Adrenal gland (tissue), 12 donors: Measurements from ENCODE around the gene KCNJ14. TPM values are rescaled to one million over a fixed set of nuclear protein-coding genes. Genes with fewer than 3 reads are reported as not detected.

Experiments
- DNase-seq, 7 donors: peaks; one replicate each; pipeline ENCODE4 v3.0.0-alpha.2; 2019 to 2020
- H3K27ac ChIP-seq, 5 donors: fragments of 200-600 bp; sonication (generic) in 4 of 5; 1 replicate in 3 of 5; 2 replicates in 2 of 5; pipeline versions ENCODE4 v1.5.1 to v1.8.0; 2016 to 2020; ENCODE audit warnings: mild to moderate bottlenecking in 1 of 5
- H3K27me3 ChIP-seq: fragments of 200-600 bp; 2 replicates; pipeline ENCODE4 v1.8.0; 2021
- H3K36me3 ChIP-seq, 2 donors: fragments of 200-600 bp; replicated peaks in 1 of 2; 1 replicate in 1 of 2; 2 replicates in 1 of 2; pipeline versions ENCODE4 v1.5.1 to v1.8.0; 2018 to 2022
- H3K4me1 ChIP-seq, 2 donors: fragments of 200-600 bp; replicated peaks in 1 of 2; 1 replicate in 1 of 2; 2 replicates in 1 of 2; pipeline versions ENCODE4 v1.5.1 to v1.8.0; 2018 to 2021
- H3K4me3 ChIP-seq, 4 donors: fragments of 200-600 bp; sonication (generic) in 3 of 4; one replicate each; pipeline ENCODE4 v1.5.1; 2016 to 2018
- H3K9me3 ChIP-seq, 3 donors: fragments of 200-600 bp; sonication (generic) in 1 of 3; replicated peaks in 1 of 3; 1 replicate in 2 of 3; 2 replicates in 1 of 3; pipeline versions ENCODE4 v1.5.1 to v1.8.0; 2016 to 2021
- POLR2A ChIP-seq, 2 donors: fragments of 450-650 bp; IDR thresholded peaks; one replicate each; pipeline ENCODE4 v1.6.1; 2017; ENCODE audit warnings: antibody characterized with exemption in 2 of 2, mild to moderate bottlenecking in 2 of 2, moderate library complexity in 1 of 2
- WGBS, 4 donors: extraction: QIAGEN DNeasy Blood & Tissue Kit in 2 of 4; methylation state at CpG; one replicate each; pipeline versions ENCODE4 v1.1.5 to v1.1.7; 2013 to 2017; 5-methylcytosine and 5-hydroxymethylcytosine counted together
- intact Hi-C, 2 donors: fragments of 100-400 bp; cut with DNase I; formaldehyde crosslinking; loops; one replicate each; pipeline versions ENCODE4 v1.14.1 to v1.15.0; 2022 to 2023
- polyA plus RNA-seq, 3 donors: library from polyadenylated mRNA; stranded (reverse); fragments of 200-250 nt in 2 of 3; fragments of 350-450 nt in 1 of 3; fragmentation: Illumina TruSeq in 1 of 3; extraction: RNeasy Lipid Tissue Mini Kit (QIAGEN cat#74804) in 1 of 3; gene quantifications; one replicate each; pipeline ENCODE4 v1.2.3, GENCODE V29; 2013 to 2014
- total RNA-seq, 9 donors: library from RNA; depleted of rRNA in 4 of 9; stranded (reverse); fragments of >200 nt in 4 of 9; fragments of 120-200 nt in 1 of 9; fragmentation: NEBNext Ultra II Directional in 1 of 9; extraction: Animal tissue kit (Norgen Biotek cat#: 25700) in 1 of 9; gene quantifications; one replicate each; pipeline versions ENCODE4 v1.1.0 to v1.2.4, GENCODE V29; 2013 to 2023
- TF ChIP-seq, protein P1 (sequence below), 6 experiments: fragments of 450-650 bp in 4 of 6; fragments of 200-600 bp in 2 of 6; sonication (generic) in 1 of 6; IDR thresholded peaks; 1 replicate in 5 of 6; 2 replicates in 1 of 6; pipeline versions ENCODE4 v1.5.1 to v1.8.0; 2016 to 2021; ENCODE audit warnings: antibody characterized with exemption in 6 of 6, mild to moderate bottlenecking in 2 of 6, moderate library complexity in 1 of 6
- donor health status: healthy with polysubstance abuse.
- donor health status: Bipolar disorder and iron deficiency.
- donor health status: DM: yes; HTN: yes; CAD: no.
- donor health status: DM: no; HTN: no; CAD: no.
- donor health status: DM: no; HTN: no; CAD: no.
- donor health status: DM: yes; HTN: yes; CAD: no.

Gene KCNJ14
- total and polyA plus RNA-seq, 12 donors = 0.09 to 0.83 (median 0.42) TPM

DNA sequence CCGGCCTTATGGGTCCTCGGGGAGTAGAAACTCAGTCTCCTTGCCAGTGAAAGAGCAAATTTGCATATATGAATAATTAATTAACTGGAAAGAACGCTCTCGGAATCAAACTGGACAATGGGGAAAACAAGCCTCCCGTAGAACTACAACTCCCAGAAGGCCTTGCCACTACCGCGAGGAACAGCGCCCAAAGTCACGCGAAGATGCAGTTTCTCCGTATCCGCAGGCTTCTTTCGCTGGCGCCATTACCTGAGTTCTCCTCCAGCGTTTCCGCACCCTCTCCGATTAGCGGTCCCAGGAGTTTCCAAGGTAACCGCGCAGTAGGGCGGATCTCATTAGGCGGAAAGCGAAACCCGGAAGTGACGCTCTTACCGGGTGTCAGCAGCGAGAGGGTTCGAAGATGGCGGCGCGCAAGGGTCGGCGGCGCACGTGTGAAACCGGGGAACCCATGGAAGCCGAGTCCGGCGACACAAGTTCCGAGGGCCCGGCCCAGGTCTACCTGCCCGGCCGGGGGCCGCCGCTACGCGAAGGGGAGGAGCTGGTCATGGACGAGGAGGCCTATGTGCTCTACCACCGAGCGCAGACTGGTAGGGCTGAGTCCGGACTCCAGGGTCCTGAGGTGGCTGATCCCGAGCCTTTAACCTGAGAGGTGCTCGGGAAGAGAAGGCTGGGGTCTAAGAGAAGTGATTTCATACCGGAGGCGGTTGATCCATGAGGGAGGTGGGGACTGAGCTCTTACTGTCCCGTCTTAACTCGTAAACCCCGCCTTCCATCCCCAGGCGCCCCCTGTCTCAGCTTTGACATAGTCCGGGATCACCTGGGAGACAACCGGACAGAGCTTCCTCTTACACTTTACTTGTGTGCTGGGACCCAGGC is 9.5 kb upstream of the KCNJ14 start, which contains the start of gene GRWD1:
TSS of gene GRWD1 (plus strand) at position 378 of the 876 bp plus-strand sequence. CDS start at position 401, 23 bp downstream.
- DNase-seq = peak; percentile 88 to 97 (median 94)
- Histone ChIP-seq H3K36me3 (peaks cover 0 to 35% of the 10 kb centered on the region in 2 donors), H3K27me3 (peaks cover 5% of the 10 kb centered on the region), H3K9me3 (no peaks in the 10 kb centered on the region), H3K4me3 (peak within 1 kb of the TSS; percentile 66 to 100 (median 79)), H3K4me1 (peaks cover 5 to 20% of the 10 kb centered on the region in 2 donors), H3K27ac (peak within 1 kb of the TSS; percentile 51 to 91 (median 82))
- 0 to 1% (median 0%) methylated on average over 20 to 61 of the region's 61 CpGs for WGBS, 4 donors
- TF ChIP-seq, protein P1, sequence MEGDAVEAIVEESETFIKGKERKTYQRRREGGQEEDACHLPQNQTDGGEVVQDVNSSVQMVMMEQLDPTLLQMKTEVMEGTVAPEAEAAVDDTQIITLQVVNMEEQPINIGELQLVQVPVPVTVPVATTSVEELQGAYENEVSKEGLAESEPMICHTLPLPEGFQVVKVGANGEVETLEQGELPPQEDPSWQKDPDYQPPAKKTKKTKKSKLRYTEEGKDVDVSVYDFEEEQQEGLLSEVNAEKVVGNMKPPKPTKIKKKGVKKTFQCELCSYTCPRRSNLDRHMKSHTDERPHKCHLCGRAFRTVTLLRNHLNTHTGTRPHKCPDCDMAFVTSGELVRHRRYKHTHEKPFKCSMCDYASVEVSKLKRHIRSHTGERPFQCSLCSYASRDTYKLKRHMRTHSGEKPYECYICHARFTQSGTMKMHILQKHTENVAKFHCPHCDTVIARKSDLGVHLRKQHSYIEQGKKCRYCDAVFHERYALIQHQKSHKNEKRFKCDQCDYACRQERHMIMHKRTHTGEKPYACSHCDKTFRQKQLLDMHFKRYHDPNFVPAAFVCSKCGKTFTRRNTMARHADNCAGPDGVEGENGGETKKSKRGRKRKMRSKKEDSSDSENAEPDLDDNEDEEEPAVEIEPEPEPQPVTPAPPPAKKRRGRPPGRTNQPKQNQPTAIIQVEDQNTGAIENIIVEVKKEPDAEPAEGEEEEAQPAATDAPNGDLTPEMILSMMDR (IDR thresholded peaks at IDR 0.05) = no peak
- TF ChIP-seq POLR2A (IDR thresholded peaks at IDR 0.05) = peak in 1 of 2 donors; percentile 35
- intact Hi-C loops = loop anchor here in 1 of 2 donors (10.0 kb wide), 1 partner anchor 51 kb away; the partner anchor contains the start of genes GRIN2D and KDELR1

GRCh38 chr19:48446579-48446978 is 8.8 kb upstream of the KCNJ14 start:
- peaks cover 0 to 42% of the 10 kb centered on the region in 2 donors for H3K36me3 ChIP-seq

DNA sequence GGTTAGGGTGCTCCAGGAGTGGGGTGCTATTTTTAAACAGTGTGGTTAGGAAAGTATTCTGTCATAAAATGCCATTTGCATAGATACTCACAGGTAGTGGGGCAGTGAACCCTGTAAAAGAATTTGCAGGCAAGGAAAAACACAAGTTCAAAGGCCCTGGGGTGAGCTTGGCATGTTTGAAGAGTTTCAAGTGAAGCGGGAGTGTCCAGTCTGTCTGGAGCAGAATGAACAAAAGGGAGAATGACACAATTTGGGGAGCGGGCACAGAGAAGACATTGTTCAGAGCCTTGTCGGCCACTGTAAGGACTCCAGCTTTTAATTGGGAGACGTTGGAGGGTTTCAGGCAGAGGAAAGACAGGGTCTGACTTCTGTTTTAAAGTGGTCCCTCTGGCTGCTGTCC is 6.8 kb upstream of the KCNJ14 start:
- intact Hi-C loops = loop anchor here in 1 of 2 donors (10.0 kb wide), 1 partner anchor 54 kb away; the partner anchor contains the start of genes GRIN2D and KDELR1
- no peak overlapping the region for H3K4me3 ChIP-seq
- H3K27ac ChIP-seq = no peak overlapping the region
- peaks cover 0 to 62% of the 10 kb centered on the region in 2 donors for H3K36me3 ChIP-seq
- TF ChIP-seq, protein P1 (IDR thresholded peaks at IDR 0.05) = no peak
- no peak for TF ChIP-seq POLR2A (IDR thresholded peaks at IDR 0.05)
- peaks cover 5% of the 10 kb centered on the region for H3K27me3 ChIP-seq
- peaks cover 5 to 20% of the 10 kb centered on the region in 2 donors for H3K4me1 ChIP-seq
- 79 to 93% (median 91%) methylated on average over 4 of the region's 4 CpGs for WGBS, 4 donors
- no peaks in the 10 kb centered on the region for H3K9me3 ChIP-seq
- no peak for DNase-seq

More at GRCh38 chr19:48446579-48446978, 8.8 kb upstream of the KCNJ14 start:
- Histone ChIP-seq H3K27ac (no peak overlapping the region), H3K4me3 (peak overlapping the region in 3 of 4 donors; percentile 72 to 100 (median 86)), H3K27me3 (peaks cover 5% of the 10 kb centered on the region), H3K4me1 (peaks cover 5 to 20% of the 10 kb centered on the region in 2 donors), H3K9me3 (no peaks in the 10 kb centered on the region)
- TF ChIP-seq POLR2A (IDR thresholded peaks at IDR 0.05) = no peak
- 66 to 87% (median 80%) methylated on average over 5 to 7 of the region's 7 CpGs for WGBS, 4 donors
- no peak for DNase-seq
- intact Hi-C loops = loop anchor here in 1 of 2 donors (10.0 kb wide), 1 partner anchor 52 kb away; the partner anchor contains the start of genes GRIN2D and KDELR1

DNA sequence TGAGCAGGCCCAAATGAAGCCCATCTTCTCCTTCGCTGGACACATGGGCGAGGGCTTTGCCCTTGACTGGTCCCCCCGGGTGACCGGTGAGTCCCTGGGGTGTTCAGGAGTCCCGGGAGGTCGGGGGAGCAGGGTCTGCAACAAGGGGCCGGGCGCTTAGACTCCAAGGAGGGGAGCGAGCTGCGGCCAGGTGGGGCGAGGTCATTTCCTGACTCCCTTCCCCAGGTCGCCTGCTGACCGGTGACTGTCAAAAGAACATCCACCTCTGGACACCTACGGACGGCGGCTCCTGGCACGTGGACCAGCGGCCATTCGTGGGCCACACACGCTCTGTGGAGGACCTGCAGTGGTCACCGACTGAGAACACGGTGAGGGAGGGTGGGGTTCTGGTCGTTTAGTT is 4.9 kb upstream of the KCNJ14 start:
- DNase-seq = no peak
- peaks cover 0 to 66% of the 10 kb centered on the region in 2 donors for H3K36me3 ChIP-seq
- peaks cover 5 to 6% of the 10 kb centered on the region in 2 donors for H3K4me1 ChIP-seq
- H3K9me3 ChIP-seq = no peaks in the 10 kb centered on the region
- intact Hi-C loops = no loop called here
- TF ChIP-seq, protein P1 (IDR thresholded peaks at IDR 0.05) = no peak
- TF ChIP-seq POLR2A (IDR thresholded peaks at IDR 0.05) = no peak
- no peak overlapping the region for H3K4me3 ChIP-seq
- H3K27me3 ChIP-seq = no peaks in the 10 kb centered on the region
- H3K27ac ChIP-seq = no peak overlapping the region
- WGBS, 4 donors = 92 to 95% (median 94%) methylated on average over 13 to 23 of the region's 23 CpGs
